Lower leg skin (tissue), 3 donors: ENCODE data around the gene FTO.

ENCODE experiments used
- POLR2A ChIP-seq, 2 donors: fragments of 450-650 bp; IDR thresholded peaks; one replicate each; pipeline ENCODE4 v1.6.1; 2016 to 2017; ENCODE audit warnings: antibody characterized with exemption in 2 of 2, mild to moderate bottlenecking in 1 of 2, moderate library complexity in 1 of 2
- TF ChIP-seq, protein P1 (sequence below), 3 donors: fragments of 450-650 bp; IDR thresholded peaks; one replicate each; pipeline ENCODE4 v1.5.1; 2016; ENCODE audit warnings: antibody characterized with exemption in 3 of 3, mild to moderate bottlenecking in 3 of 3, moderate library complexity in 2 of 3

DNA sequence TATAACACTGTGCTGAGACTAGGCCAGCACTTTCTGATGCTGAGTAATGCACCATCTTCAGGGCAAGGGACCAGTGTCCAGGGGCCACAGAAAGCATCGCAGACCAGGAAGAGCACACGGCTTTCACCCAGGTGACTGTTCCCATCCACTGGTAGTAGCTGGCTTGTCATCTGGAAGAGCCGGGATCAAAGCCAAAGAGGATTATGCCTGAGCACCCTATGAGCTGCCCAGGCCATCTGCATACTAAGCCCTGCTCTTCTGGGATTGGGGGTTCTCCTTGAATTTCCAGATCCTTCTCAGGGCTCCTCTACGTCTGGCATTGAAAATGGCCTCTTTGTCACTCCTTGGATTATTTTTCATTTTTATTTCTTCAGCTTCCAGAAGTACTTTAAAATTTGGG, 441.9 kb downstream of the FTO start:
- TF ChIP-seq, protein P1, sequence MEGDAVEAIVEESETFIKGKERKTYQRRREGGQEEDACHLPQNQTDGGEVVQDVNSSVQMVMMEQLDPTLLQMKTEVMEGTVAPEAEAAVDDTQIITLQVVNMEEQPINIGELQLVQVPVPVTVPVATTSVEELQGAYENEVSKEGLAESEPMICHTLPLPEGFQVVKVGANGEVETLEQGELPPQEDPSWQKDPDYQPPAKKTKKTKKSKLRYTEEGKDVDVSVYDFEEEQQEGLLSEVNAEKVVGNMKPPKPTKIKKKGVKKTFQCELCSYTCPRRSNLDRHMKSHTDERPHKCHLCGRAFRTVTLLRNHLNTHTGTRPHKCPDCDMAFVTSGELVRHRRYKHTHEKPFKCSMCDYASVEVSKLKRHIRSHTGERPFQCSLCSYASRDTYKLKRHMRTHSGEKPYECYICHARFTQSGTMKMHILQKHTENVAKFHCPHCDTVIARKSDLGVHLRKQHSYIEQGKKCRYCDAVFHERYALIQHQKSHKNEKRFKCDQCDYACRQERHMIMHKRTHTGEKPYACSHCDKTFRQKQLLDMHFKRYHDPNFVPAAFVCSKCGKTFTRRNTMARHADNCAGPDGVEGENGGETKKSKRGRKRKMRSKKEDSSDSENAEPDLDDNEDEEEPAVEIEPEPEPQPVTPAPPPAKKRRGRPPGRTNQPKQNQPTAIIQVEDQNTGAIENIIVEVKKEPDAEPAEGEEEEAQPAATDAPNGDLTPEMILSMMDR (IDR thresholded peaks at IDR 0.05), result no peak
- no peak for TF ChIP-seq POLR2A (IDR thresholded peaks at IDR 0.05)
